HepG2 (cell line): Measurements from ENCODE around the gene VAPA. TPM values are rescaled to one million over a fixed set of nuclear protein-coding genes. Genes with fewer than 3 reads are reported as not detected.

Experiments
- ARID3A ChIP-seq: IDR thresholded peaks from 2 replicates; pipeline ENCODE4 v1.6.1; 2012; ENCODE audit warnings: low read depth, low read length, improper control_type of control experiment
- FOXO1 ChIP-seq: sonication (generic); formaldehyde crosslinking; IDR thresholded peaks from 2 replicates; pipeline ENCODE4 v1.4.0; 2020; ENCODE audit warnings: missing genetic modification reagents
- GFI1 ChIP-seq: sonication (generic); formaldehyde crosslinking; IDR thresholded peaks from 2 replicates; pipeline ENCODE4 v1.5.0; 2020; ENCODE audit warnings: missing genetic modification reagents, mild to moderate bottlenecking, borderline replicate concordance
- MATR3 ChIP-seq: sonication (generic); formaldehyde crosslinking; IDR thresholded peaks from 2 replicates; pipeline ENCODE4 v1.4.0; 2020; ENCODE audit warnings: missing genetic modification reagents
- SPEN ChIP-seq: sonication (generic); formaldehyde crosslinking; IDR thresholded peaks from 2 replicates; pipeline ENCODE4 v1.5.1; 2020; ENCODE audit warnings: low read depth, mild to moderate bottlenecking, missing genetic modification reagents
- YEATS2 ChIP-seq: sonication (generic); formaldehyde crosslinking; IDR thresholded peaks from 2 replicates; pipeline ENCODE4 v1.4.0; 2020; ENCODE audit warnings: missing genetic modification reagents, borderline replicate concordance
- ZHX1 ChIP-seq: sonication (generic); formaldehyde crosslinking; IDR thresholded peaks from 2 replicates; pipeline ENCODE4 v1.8.1; 2022; ENCODE audit warnings: low read depth, mild to moderate bottlenecking, missing genetic modification reagents
- ZUFSP ChIP-seq: sonication (generic); formaldehyde crosslinking; IDR thresholded peaks from 2 replicates; pipeline ENCODE4 v1.9.0; 2021; ENCODE audit warnings: missing genetic modification reagents, mild to moderate bottlenecking, borderline replicate concordance
- polyA plus RNA-seq, 8 experiments: library from polyadenylated mRNA; depleted of rRNA in 3 of 8; stranded (reverse) in 7 of 8; unstranded in 1 of 8; fragments of >200 nt; fragmentation: Illumina TruSeq in 4 of 8; extraction: Trizol in 4 of 8; gene quantifications; 2 replicates each; pipeline versions ENCODE4 v1.2.1 to v1.2.3, GENCODE V29; 2011 to 2016; ENCODE audit warnings: low read depth in 4 of 8, missing spikeins in 1 of 8, mixed read lengths in 1 of 8; ENCODE audit not compliant: insufficient read depth in 1 of 8
- total RNA-seq, 5 experiments: library from RNA; depleted of rRNA; stranded (reverse); fragments of >200 nt; fragmentation: Illumina TruSeq; extraction: Trizol; gene quantifications; 2 replicates each; pipeline ENCODE4 v1.2.3, GENCODE V29; 2016; ENCODE audit warnings: low read depth in 1 of 5

Gene VAPA
- total and polyA plus RNA-seq, 2 of the 13 experiments (the other 11 are each of a cell fraction or from before 2014, with no cell fraction given): 167 to 294 TPM

- no peak for TF ChIP-seq ZUFSP (CRISPR knock-in tag)
- no peak for TF ChIP-seq FOXO1
- no peak for TF ChIP-seq SPEN (CRISPR knock-in tag)
- no peak for TF ChIP-seq ARID3A
- no peak for TF ChIP-seq GFI1 (CRISPR knock-in tag)
- no peak for TF ChIP-seq YEATS2 (CRISPR knock-in tag)
- no peak for TF ChIP-seq MATR3 (CRISPR knock-in tag)
- no peak for TF ChIP-seq ZHX1 (CRISPR knock-in tag)
Measured at GRCh38 chr18:9906481-9906880, 7.3 kb upstream of the VAPA start (continued).
